ENCODE measurements around the gene FBF1. TPM values are rescaled to one million over a fixed set of nuclear protein-coding genes. Genes with fewer than 3 reads are reported as not detected.
"Not testable (repeated sequence)": the region's sequence is repeated elsewhere in the genome, so short reads cannot be mapped to it uniquely, and the experiment has no call there.

The FBF1 gene
- total RNA-seq, 1 donor from 2014 or later: 4.2 TPM

DNA sequence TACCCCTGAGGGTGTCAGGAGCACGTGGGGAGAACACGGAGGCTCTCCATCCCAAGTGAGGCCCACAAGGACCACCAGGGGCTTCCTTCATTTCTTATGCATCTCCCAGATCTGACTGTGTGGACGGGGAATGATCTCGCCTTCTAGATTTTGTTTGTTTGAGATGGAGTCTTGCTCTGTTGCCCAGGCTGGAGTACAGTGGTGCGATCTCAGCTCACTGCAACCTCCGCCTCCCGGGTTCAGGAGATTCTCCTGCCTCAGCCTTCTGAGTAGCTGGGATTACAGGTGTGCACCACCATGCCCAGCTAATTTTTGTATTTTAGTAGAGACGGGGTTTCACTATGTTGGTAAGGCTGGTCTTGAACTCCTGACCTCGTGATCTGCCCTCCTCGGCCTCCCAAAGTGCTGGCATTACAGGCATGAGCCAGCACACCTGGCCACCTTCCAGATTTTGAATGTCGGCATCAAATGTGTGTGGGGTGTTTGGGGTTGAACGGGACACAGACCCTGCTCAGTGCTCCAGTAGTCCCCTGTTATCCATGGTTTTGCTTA lies 72.0 kb downstream of the FBF1 start:
- DNase-seq; ATAC-seq; intact Hi-C loops (cut with micrococcal nuclease): not testable (repeated sequence)

DNA sequence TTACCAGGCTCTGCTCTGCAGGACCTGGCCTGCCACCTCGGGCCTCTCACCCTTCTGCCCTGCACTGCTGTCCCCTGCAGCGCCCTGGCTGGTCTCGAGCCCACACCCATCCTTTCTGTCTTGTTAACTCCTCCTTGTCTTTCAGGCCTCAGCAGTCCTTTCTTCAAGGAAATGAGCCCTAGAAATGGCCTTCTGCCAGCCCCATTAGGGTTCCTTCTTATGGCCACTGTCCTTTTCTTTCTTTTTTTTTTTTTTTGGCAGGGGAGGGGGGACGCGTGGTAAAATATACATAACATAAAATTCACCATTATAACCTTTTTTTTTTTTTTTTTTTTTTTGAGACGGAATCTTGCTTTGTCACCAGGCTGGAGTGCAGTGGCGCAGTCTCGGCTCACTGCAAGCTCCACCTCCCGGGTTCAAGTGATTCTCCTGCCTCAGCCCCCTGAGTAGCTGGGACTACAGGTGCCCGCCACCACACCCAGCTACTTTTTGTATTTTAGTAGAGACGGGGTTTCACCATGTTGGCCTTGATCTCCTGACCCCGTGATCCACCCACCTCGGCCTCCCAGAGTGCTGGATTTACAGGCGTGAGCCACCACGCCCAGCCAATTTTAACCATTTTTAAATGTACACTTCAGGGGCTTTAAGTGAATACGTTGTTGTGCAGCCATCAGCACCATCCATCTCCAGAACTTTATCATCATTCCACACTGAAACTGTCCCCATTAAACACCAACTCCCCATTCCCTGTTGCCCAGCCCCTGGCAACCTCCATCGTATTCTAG lies 75.2 kb downstream of the FBF1 start:
- DNase-seq; intact Hi-C loops (cut with micrococcal nuclease); ATAC-seq: not testable (repeated sequence)

DNA sequence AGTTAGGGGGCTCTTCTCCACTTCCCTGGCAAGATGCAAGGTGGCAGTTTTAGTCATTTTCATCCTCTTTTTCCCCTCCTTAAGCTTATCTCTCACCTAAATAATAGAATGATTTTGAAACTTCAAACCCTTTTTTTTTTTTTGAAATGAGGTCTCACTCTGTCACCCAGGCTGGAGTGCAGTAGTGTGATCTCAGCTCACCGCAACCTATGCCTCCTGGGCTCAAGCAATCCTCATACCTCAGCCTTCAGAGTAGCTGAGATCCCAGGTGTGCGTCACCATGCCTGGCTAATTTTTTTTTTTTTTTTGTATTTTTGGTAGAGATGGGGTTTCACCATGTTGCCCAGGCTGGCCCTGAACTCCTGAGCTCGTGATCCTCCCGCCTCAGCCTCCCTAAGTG lies 76.0 kb downstream of the FBF1 start:
- DNase-seq; intact Hi-C loops (cut with micrococcal nuclease); ATAC-seq: not testable (repeated sequence)

DNA sequence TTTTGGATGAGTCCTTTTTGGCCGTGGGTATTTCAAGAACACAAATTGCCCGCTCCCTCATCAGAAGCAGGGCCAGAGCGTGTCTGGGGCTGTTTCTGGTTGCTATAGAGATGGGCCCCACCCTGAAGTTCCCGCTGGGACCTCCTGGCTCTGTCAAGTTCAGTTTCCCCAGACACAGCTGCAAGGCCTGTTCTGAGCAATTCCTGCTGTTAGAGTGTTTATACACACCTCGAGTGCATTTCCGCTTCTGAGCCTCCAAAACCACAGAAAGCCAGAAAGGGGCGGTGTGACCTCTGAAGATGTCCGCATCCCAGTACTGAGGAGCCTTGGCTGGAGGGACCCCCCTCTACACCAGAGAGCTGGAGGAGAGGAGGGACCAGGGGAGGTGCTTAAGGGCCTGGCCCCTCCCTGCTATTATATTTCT lies 76.4 kb downstream of the FBF1 start:
- ATAC-seq (peak; percentile 89), DNase-seq (peak; percentile 79)
- intact Hi-C loops (cut with micrococcal nuclease): no loop called here

DNA sequence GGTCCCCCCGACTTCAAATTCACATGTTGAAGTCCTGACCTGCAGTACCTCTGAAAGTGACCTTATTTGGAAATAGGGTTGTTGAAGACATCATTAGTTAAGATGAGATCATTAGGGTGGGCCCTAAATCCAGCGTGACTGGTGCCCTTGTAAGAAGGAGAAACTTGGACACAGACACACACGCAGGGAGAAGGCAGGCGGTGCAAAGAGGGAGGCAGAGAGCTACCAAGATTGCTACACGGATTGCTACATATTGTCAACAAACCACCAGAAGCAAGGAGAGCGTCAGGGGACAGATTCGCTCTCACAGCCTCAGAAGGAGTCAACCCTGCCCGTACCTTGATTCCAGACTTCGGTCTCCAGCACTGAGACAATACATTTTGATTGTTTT lies 78.9 kb downstream of the FBF1 start:
- ATAC-seq (peak; percentile 33), DNase-seq (no peak)
- intact Hi-C loops (cut with micrococcal nuclease): no loop called here

Other genes starting within 250 kb of the FBF1 start
- gene ITGB4, start 219.6 kb downstream of the FBF1 start, total RNA-seq: 8.8 TPM
- 20.2 TPM for gene GALK1, start 175.8 kb downstream of the FBF1 start, total RNA-seq
- gene UNK, start 156.2 kb downstream of the FBF1 start, total RNA-seq: 14.8 TPM
- gene UNC13D, start 96.6 kb downstream of the FBF1 start, total RNA-seq: 8.6 TPM
- gene WBP2, start 85.7 kb downstream of the FBF1 start, total RNA-seq: 152 TPM
- 24.4 TPM for gene TRIM47, start 62.5 kb downstream of the FBF1 start, total RNA-seq
- 11.4 TPM for gene TRIM65, start 44.1 kb downstream of the FBF1 start, total RNA-seq
- 124 TPM for gene MRPL38, start 36.2 kb downstream of the FBF1 start, total RNA-seq
- gene ACOX1, start 38.1 kb upstream of the FBF1 start, total RNA-seq: 101 TPM
- gene TEN1, start 38.2 kb upstream of the FBF1 start, total RNA-seq: 6.6 TPM
- gene CDK3, start 59.8 kb upstream of the FBF1 start, total RNA-seq: 2.6 TPM
- 0.07 TPM for gene EVPL, start 86.3 kb upstream of the FBF1 start, total RNA-seq
- 66.1 TPM for gene SRP68, start 131.5 kb upstream of the FBF1 start, total RNA-seq
- not detected for gene GALR2, start 133.7 kb upstream of the FBF1 start, total RNA-seq
- gene ZACN, start 138.1 kb upstream of the FBF1 start, total RNA-seq: not detected
- 82.2 TPM for gene EXOC7, start 162.7 kb upstream of the FBF1 start, total RNA-seq
- gene FOXJ1, start 200.2 kb upstream of the FBF1 start, total RNA-seq: not detected